OCI-LY1 (cell line): Measurements from ENCODE around the gene TPM1.

Experiments used
- CTCF ChIP-seq: fragments of 200-600 bp; sonication (generic), shearing (Covaris generic); IDR thresholded peaks from 2 replicates; pipeline ENCODE4 v1.5.1; 2017; ENCODE audit warnings: mild to moderate bottlenecking, antibody characterized with exemption, low read length, moderate library complexity, mixed read lengths
- EZH2 ChIP-seq: fragments of 200-600 bp; sonication (generic), shearing (Covaris generic); IDR thresholded peaks from 2 replicates; pipeline ENCODE4 v1.8.0; 2017; ENCODE audit warnings: borderline replicate concordance, mixed run types, mild to moderate bottlenecking, antibody characterized with exemption, low read length, moderate library complexity, mixed read lengths

DNA sequence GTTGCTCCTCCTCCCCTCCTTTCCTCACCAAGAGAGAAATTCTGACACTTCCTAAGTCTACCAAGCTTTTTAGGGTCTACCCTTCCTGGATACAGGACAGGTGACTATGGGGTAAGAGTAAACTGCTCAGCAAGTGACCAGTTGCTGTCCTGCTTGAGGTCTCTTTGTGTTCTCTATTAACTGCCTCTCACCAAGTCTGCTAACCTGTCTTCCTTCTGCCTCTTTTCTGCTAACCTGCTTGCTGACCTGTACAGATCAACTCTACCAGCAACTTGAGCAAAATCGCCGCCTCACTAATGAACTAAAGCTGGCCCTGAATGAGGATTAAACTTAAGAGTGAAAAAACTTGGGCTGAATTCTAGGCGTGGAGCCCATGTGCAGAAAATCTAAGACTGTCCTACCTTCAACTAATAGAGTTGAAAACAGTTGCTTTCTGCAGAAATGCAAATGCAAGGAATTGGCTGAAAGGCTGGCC is 27.1 kb downstream of the TPM1 start:
- TF ChIP-seq CTCF: no peak
- TF ChIP-seq EZH2: no peak
